GM12891 (cell line): Measurements from ENCODE around the gene ACOT9.
A peak's percentile ranks its signal among the peaks of the same experiment; 100 is the strongest.

ENCODE experiments used
- DNase-seq: peaks from one replicate; pipeline ENCODE4 v3.0.0; 2011; ENCODE audit warnings: low spot score; ENCODE audit not compliant: insufficient read length
- FAIRE-seq: peaks from 2 replicates; lab custom pipeline; 2011; peaks lifted over from hg19 to GRCh38; lab: Jason Lieb, UNC
- PAX5 ChIP-seq: IDR thresholded peaks from 2 replicates; pipeline ENCODE4 v1.6.1; 2011; ENCODE audit warnings: low read length, moderate library complexity, mild to moderate bottlenecking; ENCODE audit not compliant: insufficient read depth, severe bottlenecking
- POLR2A ChIP-seq: IDR thresholded peaks from 2 replicates; pipeline ENCODE4 v1.6.1; 2011; ENCODE audit warnings: low read depth, low read length, control low read depth
- POLR2AphosphoS5 ChIP-seq: IDR thresholded peaks from 2 replicates; pipeline ENCODE4 v1.6.1; 2011; ENCODE audit warnings: low read depth, low read length, control low read depth
- POU2F2 ChIP-seq: IDR thresholded peaks from 2 replicates; pipeline ENCODE4 v1.6.1; 2011; ENCODE audit warnings: low read depth, mild to moderate bottlenecking, control low read depth, low read length, moderate library complexity
- SPI1 ChIP-seq: IDR thresholded peaks from 2 replicates; pipeline ENCODE4 v1.6.1; 2011; ENCODE audit warnings: low read depth, low read length, control low read depth
- TAF1 ChIP-seq: IDR thresholded peaks from 2 replicates; pipeline ENCODE4 v1.6.1; 2011; ENCODE audit warnings: low read depth, low read length, control low read depth

Gene ACOT9

GRCh38 chrX:23766650-23767551 lies 23.8 kb upstream of the ACOT9 start:
- FAIRE-seq (no peak), DNase-seq (no peak)
- TF ChIP-seq TAF1 (no peak), PAX5 (no peak), POLR2AphosphoS5 (no peak), POU2F2 (no peak), POLR2A (no peak)

GRCh38 chrX:23765868-23766267 lies 22.8 kb upstream of the ACOT9 start:
- DNase-seq (no peak), FAIRE-seq (no peak)
- TF ChIP-seq PAX5 (no peak), POLR2AphosphoS5 (no peak), TAF1 (no peak), SPI1 (no peak), POU2F2 (no peak), POLR2A (no peak)

GRCh38 chrX:23765449-23765848 lies 22.4 kb upstream of the ACOT9 start:
- no peak for DNase-seq
- TF ChIP-seq POU2F2 (no peak), TAF1 (no peak), SPI1 (no peak), POLR2AphosphoS5 (no peak), PAX5 (no peak), POLR2A (no peak)
- no peak for FAIRE-seq

GRCh38 chrX:23764188-23764984 lies 21.3 kb upstream of the ACOT9 start:
- FAIRE-seq, result no peak
- no peak for TF ChIP-seq POU2F2
- TF ChIP-seq POLR2A, result no peak
- TF ChIP-seq PAX5, result no peak
- TF ChIP-seq POLR2AphosphoS5, result no peak
- TF ChIP-seq SPI1, result no peak
- no peak for TF ChIP-seq TAF1
- DNase-seq, result no peak

- DNase-seq (no peak), FAIRE-seq (no peak)
- TF ChIP-seq POLR2AphosphoS5, result no peak
- TF ChIP-seq POU2F2, result no peak
- TF ChIP-seq SPI1, result no peak
- TF ChIP-seq TAF1, result no peak
- no peak for TF ChIP-seq POLR2A
- TF ChIP-seq PAX5, result no peak
Measured at GRCh38 chrX:23759821-23760220, 16.7 kb upstream of the ACOT9 start.

- no peak for FAIRE-seq
- no peak for TF ChIP-seq POLR2AphosphoS5
- TF ChIP-seq SPI1, result peak; percentile 15; the same call in 1 of the 2 replicates
- TF ChIP-seq PAX5, result peak; percentile 15
- no peak for TF ChIP-seq POU2F2
- no peak for TF ChIP-seq POLR2A
- peak; percentile 19 for DNase-seq
Measured at GRCh38 chrX:23756165-23756564, 13.1 kb upstream of the ACOT9 start.

- no peak for FAIRE-seq
- TF ChIP-seq POLR2A (no peak), PAX5 (no peak), POU2F2 (no peak), POLR2AphosphoS5 (no peak), TAF1 (no peak), SPI1 (no peak)
- no peak for DNase-seq
Measured at GRCh38 chrX:23754664-23755063, 11.6 kb upstream of the ACOT9 start.

- TF ChIP-seq POU2F2 (no peak), PAX5 (no peak), POLR2A (no peak), SPI1 (no peak), POLR2AphosphoS5 (no peak), TAF1 (no peak)
- FAIRE-seq (no peak), DNase-seq (no peak)
Measured at GRCh38 chrX:23752740-23753415, 9.8 kb upstream of the ACOT9 start.

GRCh38 chrX:23749576-23749975 lies 6.5 kb upstream of the ACOT9 start:
- no peak for TF ChIP-seq SPI1
- no peak for TF ChIP-seq PAX5
- no peak for TF ChIP-seq POU2F2
- TF ChIP-seq TAF1, result no peak
- no peak for TF ChIP-seq POLR2AphosphoS5
- TF ChIP-seq POLR2A, result no peak
- DNase-seq (no peak), FAIRE-seq (no peak)
